Stomach (tissue), 9 donors: ENCODE measurements around the gene DNAJC15. TPM values are rescaled to one million over a fixed set of nuclear protein-coding genes. Genes with fewer than 3 reads are reported as not detected.

Experiments used
- DNase-seq, 2 donors: peaks; one replicate each; pipeline versions ENCODE4 v3.0.0 to v3.0.0-alpha.2; 2013 to 2019
- H3K27ac ChIP-seq, 5 donors: fragments of 200-600 bp in 4 of 5; sonication (generic) in 4 of 5; one replicate each; pipeline ENCODE4 v1.5.1; 2013 to 2019; ENCODE audit warnings: mild to moderate bottlenecking in 1 of 5, moderate library complexity in 1 of 5
- H3K27me3 ChIP-seq, 3 donors: fragments of 200-600 bp; sonication (generic); one replicate each; pipeline ENCODE4 v1.5.1; 2017 to 2019; ENCODE audit warnings: mixed run types in 1 of 3
- H3K36me3 ChIP-seq, 4 donors: fragments of 200-600 bp; sonication (generic); 1 replicate in 3 of 4; 2 replicates in 1 of 4; pipeline ENCODE4 v1.5.1; 2016 to 2019
- H3K4me1 ChIP-seq, 4 donors: fragments of 200-600 bp; sonication (generic); one replicate each; pipeline ENCODE4 v1.5.1; 2016 to 2019
- H3K4me3 ChIP-seq, 4 donors: fragments of 200-600 bp; sonication (generic) in 3 of 4; one replicate each; pipeline ENCODE4 v1.5.1; 2016 to 2019; ENCODE audit warnings: mild to moderate bottlenecking in 1 of 4
- H3K9me3 ChIP-seq, 4 donors: fragments of 200-600 bp; sonication (generic); one replicate each; pipeline ENCODE4 v1.5.1; 2016 to 2019
- EP300 ChIP-seq: sonication (generic); formaldehyde crosslinking; IDR thresholded peaks from one replicate; pipeline ENCODE4 v1.6.1; 2017; ENCODE audit warnings: antibody characterized with exemption
- POLR2A ChIP-seq, 4 donors: fragments of 450-650 bp; IDR thresholded peaks; one replicate each; pipeline ENCODE4 v1.6.1; 2016; ENCODE audit warnings: antibody characterized with exemption in 4 of 4, control low read depth in 2 of 4, mild to moderate bottlenecking in 1 of 4, moderate library complexity in 1 of 4
- POLR2AphosphoS5 ChIP-seq, 3 donors: sonication (generic); formaldehyde crosslinking; IDR thresholded peaks; one replicate each; pipeline ENCODE4 v1.6.1; 2016; ENCODE audit warnings: antibody characterized with exemption in 3 of 3
- WGBS, 5 donors: extraction: QIAGEN DNeasy Blood & Tissue Kit in 3 of 5; methylation state at CpG; one replicate each; pipeline versions ENCODE4 v1.1.5 to v1.1.7; 2013 to 2018; 5-methylcytosine and 5-hydroxymethylcytosine counted together
- intact Hi-C: fragments of 100-400 bp; cut with DNase I; formaldehyde crosslinking; loops from one replicate; pipeline ENCODE4 v1.15.1; 2023; ENCODE audit warnings: low total_unique reads
- polyA plus RNA-seq, 3 donors: library from polyadenylated mRNA; stranded (reverse); fragments of 200-250 nt; gene quantifications; one replicate each; pipeline ENCODE4 v1.2.3, GENCODE V29; 2013
- total RNA-seq, 5 donors: library from RNA; depleted of rRNA; stranded (reverse); fragments of >200 nt; gene quantifications; one replicate each; pipeline versions ENCODE4 v1.1.0 to v1.2.3, GENCODE V29; 2014 to 2016
- TF ChIP-seq, protein P1 (sequence below), 7 experiments: fragments of 450-650 bp in 4 of 7; fragments of 200-600 bp in 3 of 7; sonication (generic) in 3 of 7; IDR thresholded peaks; one replicate each; pipeline ENCODE4 v1.5.1; 2016 to 2019; ENCODE audit warnings: antibody characterized with exemption in 7 of 7, control low read depth in 2 of 7, mild to moderate bottlenecking in 1 of 7
- donor health status: healthy with polysubstance abuse.
- donor health status: Bipolar disorder and iron deficiency.
- donor health status: healthy.

The DNAJC15 gene
- total and polyA plus RNA-seq, 8 donors, result 4.5 to 19.3 (median 10.7) TPM

DNA sequence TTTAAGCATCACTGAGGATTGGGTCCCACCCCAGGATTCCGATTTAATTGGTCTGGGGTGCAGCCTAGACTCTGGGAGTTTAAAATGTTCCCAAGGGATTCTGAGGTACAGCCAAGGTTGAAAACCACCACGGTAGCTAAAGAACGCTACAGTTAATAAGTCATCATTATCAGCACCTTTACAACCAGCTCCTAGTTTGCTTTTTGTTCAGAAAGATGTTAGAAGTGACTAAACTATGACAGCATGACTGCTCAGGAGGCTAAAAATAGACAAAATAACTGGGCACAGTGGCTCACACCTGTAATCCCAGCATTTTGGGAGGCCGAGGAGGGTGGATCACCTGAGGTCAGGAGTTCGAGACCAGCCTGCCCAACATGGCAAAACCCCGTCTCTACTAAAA, 19.7 kb upstream of the DNAJC15 start:
- Histone ChIP-seq H3K27me3 (no peaks in the 10 kb centered on the region), H3K9me3 (no peaks in the 10 kb centered on the region), H3K36me3 (no peaks in the 10 kb centered on the region), H3K27ac (no peak overlapping the region), H3K4me3 (no peak overlapping the region), H3K4me1 (no peaks in the 10 kb centered on the region)
- TF ChIP-seq, protein P1, sequence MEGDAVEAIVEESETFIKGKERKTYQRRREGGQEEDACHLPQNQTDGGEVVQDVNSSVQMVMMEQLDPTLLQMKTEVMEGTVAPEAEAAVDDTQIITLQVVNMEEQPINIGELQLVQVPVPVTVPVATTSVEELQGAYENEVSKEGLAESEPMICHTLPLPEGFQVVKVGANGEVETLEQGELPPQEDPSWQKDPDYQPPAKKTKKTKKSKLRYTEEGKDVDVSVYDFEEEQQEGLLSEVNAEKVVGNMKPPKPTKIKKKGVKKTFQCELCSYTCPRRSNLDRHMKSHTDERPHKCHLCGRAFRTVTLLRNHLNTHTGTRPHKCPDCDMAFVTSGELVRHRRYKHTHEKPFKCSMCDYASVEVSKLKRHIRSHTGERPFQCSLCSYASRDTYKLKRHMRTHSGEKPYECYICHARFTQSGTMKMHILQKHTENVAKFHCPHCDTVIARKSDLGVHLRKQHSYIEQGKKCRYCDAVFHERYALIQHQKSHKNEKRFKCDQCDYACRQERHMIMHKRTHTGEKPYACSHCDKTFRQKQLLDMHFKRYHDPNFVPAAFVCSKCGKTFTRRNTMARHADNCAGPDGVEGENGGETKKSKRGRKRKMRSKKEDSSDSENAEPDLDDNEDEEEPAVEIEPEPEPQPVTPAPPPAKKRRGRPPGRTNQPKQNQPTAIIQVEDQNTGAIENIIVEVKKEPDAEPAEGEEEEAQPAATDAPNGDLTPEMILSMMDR (IDR thresholded peaks at IDR 0.05), result no peak
- TF ChIP-seq POLR2A (IDR thresholded peaks at IDR 0.05) (no peak), POLR2AphosphoS5 (IDR thresholded peaks at IDR 0.05) (no peak), EP300 (no peak)
- WGBS, 5 donors, result 90 to 95% (median 93%) methylated on average over 6 of the region's 6 CpGs
- no peak for DNase-seq
- intact Hi-C loops, result no loop called here

DNA sequence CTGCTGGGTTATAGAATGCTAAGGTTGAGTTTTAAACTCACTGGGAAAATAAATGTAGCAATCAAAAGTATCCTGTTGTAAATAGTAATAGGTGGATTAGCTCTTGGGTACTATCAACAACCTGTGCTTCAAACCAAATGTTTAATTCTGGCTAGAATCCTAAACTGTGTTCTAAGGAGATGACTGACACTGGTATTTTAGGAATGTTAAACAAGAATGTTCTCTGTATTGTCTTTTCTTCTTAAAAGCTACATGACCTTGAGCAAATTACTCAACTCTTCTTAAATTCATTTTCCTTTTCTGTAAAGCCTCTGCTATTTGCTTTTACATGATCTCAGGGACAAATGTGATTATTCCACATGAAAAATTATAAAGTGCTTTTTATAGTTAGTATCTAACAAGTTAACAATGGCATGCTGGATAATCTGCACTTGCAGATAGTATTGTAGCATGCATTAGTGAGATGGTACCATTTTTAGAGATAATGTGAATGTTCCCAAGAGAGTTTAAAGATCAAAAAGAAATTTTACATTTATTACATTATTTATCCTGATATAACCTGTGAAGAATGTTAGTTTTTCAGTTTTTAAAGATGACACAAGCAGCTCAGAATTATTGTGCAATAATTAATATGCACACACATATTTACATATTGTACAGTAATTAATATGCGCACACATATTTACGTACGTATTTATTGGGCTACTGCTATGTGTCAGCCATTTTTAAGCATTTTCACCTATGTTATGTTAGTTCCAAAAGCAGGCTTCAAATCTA, 17.7 kb upstream of the DNAJC15 start:
- no peaks in the 10 kb centered on the region for H3K9me3 ChIP-seq
- H3K4me1 ChIP-seq, result no peaks in the 10 kb centered on the region
- H3K27ac ChIP-seq, result no peak overlapping the region
- H3K27me3 ChIP-seq, result no peaks in the 10 kb centered on the region
- TF ChIP-seq, protein P1 (IDR thresholded peaks at IDR 0.05), result no peak
- TF ChIP-seq POLR2A (IDR thresholded peaks at IDR 0.05) (no peak), POLR2AphosphoS5 (IDR thresholded peaks at IDR 0.05) (no peak), EP300 (no peak)
- H3K4me3 ChIP-seq, result no peak overlapping the region
- no peaks in the 10 kb centered on the region for H3K36me3 ChIP-seq
- no peak for DNase-seq
- WGBS, 5 donors, result 94 to 97% (median 96%) methylated on average over 3 of the region's 3 CpGs
- intact Hi-C loops, result no loop called here

DNA sequence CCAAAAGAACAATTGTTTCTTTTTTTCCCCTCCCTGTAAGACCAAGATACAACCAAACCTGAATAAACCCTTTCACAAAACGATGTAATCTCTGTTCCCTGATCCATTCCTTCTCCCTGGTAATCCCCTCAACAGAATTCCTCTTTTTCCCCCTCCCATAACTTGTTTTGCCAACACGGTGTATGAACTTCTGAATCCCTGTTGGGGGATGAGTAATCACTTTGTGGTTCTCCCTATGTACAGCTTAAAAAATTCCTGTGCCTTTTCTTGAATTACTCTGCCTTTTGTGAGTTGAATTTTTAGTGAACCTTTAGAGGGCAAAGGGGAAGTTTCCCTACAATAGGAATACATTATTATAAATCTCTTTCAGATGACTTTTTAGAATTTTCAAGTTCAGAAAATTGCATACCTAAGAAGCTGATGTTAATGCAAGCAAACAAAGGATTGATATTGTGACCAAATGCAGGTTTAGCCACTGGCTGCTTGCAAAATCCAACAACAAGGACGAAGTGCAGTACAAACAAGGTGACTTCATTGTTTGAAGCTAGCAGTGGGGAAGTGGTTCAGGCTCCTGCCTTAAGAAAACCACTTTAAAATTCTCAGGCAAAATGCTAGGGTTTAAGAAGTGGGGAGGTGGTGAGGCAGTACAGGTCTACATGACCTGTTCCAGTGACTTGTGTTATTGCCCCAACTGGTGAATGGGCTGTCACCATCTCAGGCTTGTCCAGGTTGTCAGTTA, 16.3 kb upstream of the DNAJC15 start:
- Histone ChIP-seq H3K9me3 (no peaks in the 10 kb centered on the region), H3K27me3 (no peaks in the 10 kb centered on the region), H3K36me3 (no peaks in the 10 kb centered on the region), H3K27ac (no peak overlapping the region), H3K4me1 (no peaks in the 10 kb centered on the region), H3K4me3 (no peak overlapping the region)
- 30 to 59% (median 44%) methylated on average over 3 of the region's 3 CpGs for WGBS, 5 donors
- DNase-seq, result no peak
- TF ChIP-seq, protein P1 (IDR thresholded peaks at IDR 0.05), result no peak
- TF ChIP-seq POLR2AphosphoS5 (IDR thresholded peaks at IDR 0.05), result no peak
- TF ChIP-seq POLR2A (IDR thresholded peaks at IDR 0.05), result no peak
- TF ChIP-seq EP300, result no peak
- intact Hi-C loops, result no loop called here

DNA sequence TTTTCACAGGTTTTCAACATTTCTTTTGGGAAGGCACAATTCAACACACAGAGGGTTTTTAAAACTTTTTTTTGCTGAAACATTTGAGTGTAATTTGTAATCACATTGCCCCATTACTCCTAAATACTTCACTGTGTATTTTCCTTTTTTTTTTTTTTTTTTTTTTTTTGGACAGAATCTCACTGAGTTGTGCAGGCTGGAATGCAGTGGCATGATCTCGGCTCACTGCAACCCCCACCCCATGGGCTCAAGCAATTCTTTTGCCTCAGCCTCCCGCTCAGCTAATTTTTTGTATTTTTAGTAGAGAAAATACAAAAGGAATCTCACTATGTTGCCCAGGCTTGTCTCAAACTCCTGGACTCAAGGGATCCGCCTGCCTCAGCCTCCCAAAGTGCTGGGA, 14.8 kb upstream of the DNAJC15 start:
- H3K27ac ChIP-seq, result no peak overlapping the region
- intact Hi-C loops, result no loop called here
- no peak for DNase-seq
- TF ChIP-seq, protein P1 (IDR thresholded peaks at IDR 0.05), result no peak
- TF ChIP-seq POLR2AphosphoS5 (IDR thresholded peaks at IDR 0.05), result no peak
- no peak for TF ChIP-seq EP300
- TF ChIP-seq POLR2A (IDR thresholded peaks at IDR 0.05), result no peak
- H3K4me3 ChIP-seq, result no peak overlapping the region
- no peaks in the 10 kb centered on the region for H3K9me3 ChIP-seq
- H3K4me1 ChIP-seq, result no peaks in the 10 kb centered on the region
- WGBS, 5 donors, result 79 to 97% (median 92%) methylated on average over 3 of the region's 3 CpGs
- no peaks in the 10 kb centered on the region for H3K36me3 ChIP-seq
- no peaks in the 10 kb centered on the region for H3K27me3 ChIP-seq
